NCI-H1436 treated with DMSO at 0.1 percent for 48 hours (cell line): ENCODE results near the gene SPATA31C1.
"Not testable (repeated sequence)": the region's sequence is repeated elsewhere in the genome, so short reads cannot be mapped to it uniquely, and the experiment has no call there.

Source experiments
- DNase-seq: peaks from one replicate; lab custom pipeline; 2025; lab: John Stamatoyannopoulos, UW

The SPATA31C1 gene

GRCh38 chr9:87886933-87887505 is 30.7 kb upstream of the SPATA31C1 start:
- DNase-seq, result no peak

- no peak for DNase-seq
Measured at GRCh38 chr9:87887661-87888480, 29.9 kb upstream of the SPATA31C1 start.

- DNase-seq, result no peak
Measured at GRCh38 chr9:87888501-87888900, 29.3 kb upstream of the SPATA31C1 start.

- DNase-seq, result no peak
Measured at GRCh38 chr9:87889065-87889881, 28.5 kb upstream of the SPATA31C1 start.

GRCh38 chr9:87889882-87890252 is 27.9 kb upstream of the SPATA31C1 start:
- no peak for DNase-seq

GRCh38 chr9:87890837-87891236 is 26.9 kb upstream of the SPATA31C1 start:
- no peak for DNase-seq

- no peak for DNase-seq
Measured at GRCh38 chr9:87891754-87892153, 26.0 kb upstream of the SPATA31C1 start.

- DNase-seq, result no peak
Measured at GRCh38 chr9:87892956-87893355, 24.8 kb upstream of the SPATA31C1 start.

GRCh38 chr9:87894998-87895625 is 22.6 kb upstream of the SPATA31C1 start:
- no peak for DNase-seq

- no peak for DNase-seq
Measured at GRCh38 chr9:87896891-87897290, 20.9 kb upstream of the SPATA31C1 start.

- no peak for DNase-seq
Measured at GRCh38 chr9:87898151-87898550, 19.6 kb upstream of the SPATA31C1 start.

GRCh38 chr9:87902371-87902770 is 15.4 kb upstream of the SPATA31C1 start:
- DNase-seq, result not testable (repeated sequence)

GRCh38 chr9:87909310-87910041 is 8.3 kb upstream of the SPATA31C1 start:
- DNase-seq, result no peak

- no peak for DNase-seq
Measured at GRCh38 chr9:87910821-87911220, 6.9 kb upstream of the SPATA31C1 start.

GRCh38 chr9:87919013-87919412 is 1.3 kb downstream of the SPATA31C1 start:
- not testable (repeated sequence) for DNase-seq

- DNase-seq, result not testable (repeated sequence)
Measured at GRCh38 chr9:87921561-87921960, 3.8 kb downstream of the SPATA31C1 start.

GRCh38 chr9:87923012-87923411 is 5.2 kb downstream of the SPATA31C1 start:
- DNase-seq, result not testable (repeated sequence)

- not testable (repeated sequence) for DNase-seq
Measured at GRCh38 chr9:87924851-87925250, 7.1 kb downstream of the SPATA31C1 start.

GRCh38 chr9:87929152-87929551 is 11.4 kb downstream of the SPATA31C1 start:
- not testable (repeated sequence) for DNase-seq

GRCh38 chr9:87934444-87934843 is 16.7 kb downstream of the SPATA31C1 start:
- not testable (repeated sequence) for DNase-seq

GRCh38 chr9:87937352-87937751 is 19.6 kb downstream of the SPATA31C1 start:
- DNase-seq, result not testable (repeated sequence)
